OCI-LY1 (cell line): ENCODE measurements around the gene RASA2.

Experiments
- CTCF ChIP-seq: fragments of 200-600 bp; sonication (generic), shearing (Covaris generic); IDR thresholded peaks from 2 replicates; pipeline ENCODE4 v1.5.1; 2017; ENCODE audit warnings: mild to moderate bottlenecking, antibody characterized with exemption, low read length, moderate library complexity, mixed read lengths
- EZH2 ChIP-seq: fragments of 200-600 bp; sonication (generic), shearing (Covaris generic); IDR thresholded peaks from 2 replicates; pipeline ENCODE4 v1.8.0; 2017; ENCODE audit warnings: borderline replicate concordance, mixed run types, mild to moderate bottlenecking, antibody characterized with exemption, low read length, moderate library complexity, mixed read lengths

GRCh38 chr3:141524988-141525387 lies 38.2 kb downstream of the RASA2 start:
- TF ChIP-seq CTCF, result no peak
- TF ChIP-seq EZH2, result no peak
